ENCODE results near the gene TPP1. TPM values are rescaled to one million over a fixed set of nuclear protein-coding genes. Genes with fewer than 3 reads are reported as not detected.

Gene TPP1
- total RNA-seq, 1 donor, result 86.2 TPM

DNA sequence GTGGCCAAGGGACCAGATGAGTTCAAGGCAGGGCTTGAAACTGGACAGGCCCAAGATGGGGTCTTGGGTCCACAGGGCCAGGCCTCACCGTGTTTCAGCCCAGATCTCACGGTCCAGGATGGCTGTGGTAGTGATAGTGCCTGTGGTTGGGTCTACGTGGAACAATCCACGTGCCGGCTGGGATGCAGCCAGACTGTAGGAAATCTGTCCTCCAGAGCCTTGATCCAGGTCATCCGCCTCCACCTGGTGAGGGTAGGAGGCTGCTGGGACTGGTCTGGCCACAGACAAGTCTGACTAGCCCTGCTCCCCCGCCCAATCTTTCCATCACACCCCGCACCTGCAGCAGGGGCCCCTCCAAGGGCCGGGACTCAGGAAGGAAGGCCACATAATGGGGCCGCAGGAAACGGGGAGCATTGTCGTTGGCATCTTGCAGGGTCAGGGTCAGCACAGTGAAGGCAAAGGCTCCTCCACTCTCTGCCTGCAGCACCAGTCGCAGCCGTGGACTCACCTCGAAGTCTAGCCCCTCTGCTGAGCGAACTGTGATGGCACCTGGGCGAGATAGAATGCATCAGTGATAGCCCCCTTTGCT, 6.7 kb upstream of the TPP1 start:
- no peak overlapping the region for H3K4me3 ChIP-seq (ENCODE audit: low read length)
- H3K4me1 ChIP-seq (ENCODE audit: insufficient read depth, low read length), result peaks cover 11% of the 10 kb centered on the region
- H3K9me3 ChIP-seq (ENCODE audit: low read depth, low read length), result no peaks in the 10 kb centered on the region
- H3K27me3 ChIP-seq (ENCODE audit: insufficient read depth, low read length), result no peaks in the 10 kb centered on the region

DNA sequence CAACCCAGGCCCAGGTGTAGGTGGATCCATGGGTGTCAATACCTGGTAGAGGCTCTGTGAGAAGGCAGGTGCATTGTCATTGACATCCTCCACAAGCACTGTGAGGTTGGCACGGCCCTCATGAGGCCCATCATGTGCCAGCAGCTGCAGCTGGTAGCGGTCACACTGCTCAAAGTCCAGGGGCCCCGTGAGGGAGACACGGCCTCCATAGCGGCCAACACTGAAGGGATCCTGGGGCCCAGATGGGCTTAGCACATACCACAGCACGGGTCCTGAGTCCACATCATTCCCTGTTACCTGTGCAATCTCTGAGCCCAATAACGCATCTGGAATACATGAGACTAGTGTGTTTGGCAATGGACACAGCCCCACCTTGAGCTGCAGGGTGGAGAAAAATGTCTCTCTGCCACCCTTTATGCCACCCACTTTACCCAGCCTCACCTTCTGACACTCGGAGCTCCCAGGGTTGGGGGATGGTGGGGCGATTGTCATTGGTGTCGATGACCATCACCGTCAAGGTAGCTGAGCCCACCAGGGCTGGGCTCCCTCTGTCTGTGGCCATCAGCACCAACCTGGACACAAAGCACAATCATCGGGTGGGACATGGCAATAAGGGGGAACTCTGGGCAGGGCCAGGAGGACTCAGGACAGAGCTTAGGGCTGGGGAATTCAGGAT, 6.1 kb upstream of the TPP1 start:
- no peak overlapping the region for H3K4me3 ChIP-seq (ENCODE audit: low read length)

DNA sequence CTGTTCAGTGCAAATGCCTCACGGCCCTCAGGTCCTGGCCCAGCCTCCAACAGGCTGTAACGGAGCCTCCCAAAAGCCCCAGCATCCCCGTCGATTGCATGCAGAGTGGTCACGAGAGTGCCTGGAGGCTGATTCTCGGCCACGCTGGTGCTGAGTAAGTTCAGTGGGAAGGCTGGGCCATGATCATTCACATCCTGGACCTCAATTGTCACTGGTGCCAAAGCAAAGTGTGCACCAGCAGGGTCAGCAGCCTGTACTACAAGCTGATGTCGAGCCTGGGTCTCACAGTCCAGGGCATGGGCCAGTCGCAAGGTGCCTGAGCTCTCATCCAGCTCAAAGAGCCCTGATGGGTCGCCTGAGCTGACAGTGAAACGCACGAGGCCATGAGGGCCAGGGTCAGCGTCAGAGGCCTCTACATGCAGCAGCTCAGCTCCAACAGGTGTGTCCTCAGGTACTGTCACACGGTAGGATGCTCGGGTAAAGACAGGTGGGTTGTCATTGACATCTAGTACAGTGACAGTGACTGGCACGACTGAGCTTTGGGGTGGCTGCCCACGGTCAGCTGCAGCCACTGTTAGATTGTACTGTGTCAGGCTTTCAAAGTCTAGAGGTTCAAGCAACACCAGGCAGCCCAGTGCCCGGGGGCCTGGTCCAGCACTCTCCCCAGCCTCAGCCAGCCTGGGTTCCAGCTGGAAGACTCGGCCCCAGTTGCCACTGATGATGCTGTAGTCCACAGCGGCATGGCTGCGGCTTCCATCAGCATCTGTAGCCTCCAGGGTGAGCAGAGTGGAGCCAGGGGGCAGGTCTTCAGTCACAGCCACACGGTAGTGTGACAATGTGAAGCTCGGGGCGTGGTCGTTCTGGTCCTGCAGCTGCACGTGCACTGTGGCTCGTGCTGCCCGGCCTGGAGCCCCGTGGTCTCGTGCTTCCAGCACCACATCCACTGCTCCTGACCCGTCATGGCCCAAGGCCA, 4.5 kb upstream of the TPP1 start:
- H3K27me3 ChIP-seq (ENCODE audit: insufficient read depth, low read length), result no peaks in the 10 kb centered on the region
- peaks cover 26% of the 10 kb centered on the region for H3K4me1 ChIP-seq (ENCODE audit: insufficient read depth, low read length)
- no peaks in the 10 kb centered on the region for H3K9me3 ChIP-seq (ENCODE audit: low read depth, low read length)
- H3K4me3 ChIP-seq (ENCODE audit: low read length), result no peak overlapping the region

More for the DNA sequence above, 6.1 kb upstream of the TPP1 start:
- Histone ChIP-seq H3K4me1 (ENCODE audit: insufficient read depth, low read length) (peaks cover 17% of the 10 kb centered on the region), H3K9me3 (ENCODE audit: low read depth, low read length) (no peaks in the 10 kb centered on the region), H3K27me3 (ENCODE audit: insufficient read depth, low read length) (no peaks in the 10 kb centered on the region)

DNA sequence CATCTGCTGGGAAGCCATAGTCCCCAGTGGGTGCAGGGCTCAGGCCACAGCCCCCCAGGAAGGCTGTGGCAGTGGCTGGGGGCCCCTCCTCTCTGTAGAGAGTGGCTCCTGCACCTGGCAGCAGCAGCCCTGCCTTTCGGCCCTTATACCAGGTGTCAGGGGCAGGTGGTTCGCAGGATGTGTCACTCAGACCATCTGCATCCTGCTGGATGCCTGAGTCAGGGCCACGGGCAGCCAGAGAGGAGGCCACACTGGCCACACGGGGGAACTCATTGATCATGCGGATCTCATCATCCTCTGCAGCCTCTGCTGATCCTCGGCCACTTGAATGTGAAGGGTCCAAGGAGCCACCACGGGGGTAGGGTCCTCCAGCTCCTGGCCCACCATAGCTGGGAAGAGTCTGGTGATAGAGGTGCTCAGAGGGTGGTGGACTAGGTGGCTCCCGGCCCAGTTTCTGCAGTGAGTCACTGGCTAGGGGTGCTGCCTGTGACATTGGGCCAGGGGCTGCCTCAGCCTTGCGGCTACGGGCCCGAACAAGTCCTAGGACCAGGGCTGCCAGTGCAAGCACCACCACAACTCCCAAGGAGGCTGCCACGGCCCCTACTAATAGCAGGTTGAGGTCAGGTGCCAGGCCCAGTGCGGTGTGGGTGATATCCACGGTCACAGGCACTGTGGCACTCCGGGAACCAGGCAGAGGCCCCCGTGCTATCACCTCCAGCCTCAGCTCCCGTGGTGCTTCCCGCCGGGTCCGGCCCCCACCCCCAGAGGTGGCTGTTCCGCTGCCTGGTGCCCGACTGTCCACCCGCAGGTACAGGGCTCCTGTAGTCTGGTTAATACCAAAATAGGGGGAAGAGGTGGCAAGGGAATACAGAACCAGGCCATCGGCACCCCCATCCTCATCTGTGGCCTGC, 3.3 kb upstream of the TPP1 start:
- no peaks in the 10 kb centered on the region for H3K9me3 ChIP-seq (ENCODE audit: low read depth, low read length)
- no peak overlapping the region for H3K4me3 ChIP-seq (ENCODE audit: low read length)
- H3K27me3 ChIP-seq (ENCODE audit: insufficient read depth, low read length), result no peaks in the 10 kb centered on the region
- peaks cover 33% of the 10 kb centered on the region for H3K4me1 ChIP-seq (ENCODE audit: insufficient read depth, low read length)

DNA sequence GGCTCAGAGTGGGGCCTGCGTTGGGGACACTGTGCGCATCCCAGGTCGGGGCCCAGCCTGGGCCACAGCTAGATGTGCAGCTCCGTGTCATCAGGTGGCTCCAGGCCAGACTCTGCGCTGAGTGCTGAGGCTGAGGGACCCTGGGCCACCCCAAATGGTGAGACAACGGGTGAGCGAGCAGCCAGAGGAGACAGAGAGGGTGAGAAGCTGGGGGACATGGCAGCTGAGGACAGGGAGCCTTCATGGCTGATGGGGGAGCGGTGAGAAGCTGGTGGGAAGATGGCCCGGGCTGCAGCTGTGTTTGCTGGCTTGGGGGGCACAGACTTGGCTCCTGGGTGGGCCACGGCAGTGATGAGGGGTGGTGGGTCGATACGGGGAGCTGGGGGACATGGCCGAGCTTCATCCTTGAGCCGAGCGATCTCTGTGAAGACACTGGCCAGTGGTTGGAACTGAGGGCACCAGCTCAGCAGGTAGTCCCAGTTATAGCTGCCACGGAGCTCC, 2.5 kb upstream of the TPP1 start:
- Histone ChIP-seq H3K4me3 (ENCODE audit: low read length) (no peak overlapping the region), H3K4me1 (ENCODE audit: insufficient read depth, low read length) (peaks cover 34% of the 10 kb centered on the region)

DNA sequence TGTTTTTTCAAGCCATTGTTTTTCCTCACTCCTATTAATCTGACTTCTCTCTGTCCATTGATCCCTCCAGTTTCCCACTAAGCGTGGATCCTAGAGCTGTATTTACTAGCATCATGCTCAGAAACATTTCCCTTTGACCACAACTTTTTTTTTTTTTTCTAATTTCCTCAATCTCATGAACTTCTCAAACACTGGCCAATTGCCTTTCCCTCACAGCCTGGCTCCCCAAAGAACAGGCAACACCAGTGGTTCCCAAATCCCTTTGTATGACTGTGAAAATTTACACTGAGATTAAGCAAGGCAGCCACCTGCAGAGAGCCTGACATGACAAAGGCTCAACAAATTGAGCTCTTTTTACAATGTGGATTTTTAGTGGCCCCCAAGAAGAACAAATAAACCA, 1.4 kb upstream of the TPP1 start:
- Histone ChIP-seq H3K9me3 (ENCODE audit: low read depth, low read length) (no peaks in the 10 kb centered on the region), H3K4me3 (ENCODE audit: low read length) (no peak overlapping the region), H3K27me3 (ENCODE audit: insufficient read depth, low read length) (no peaks in the 10 kb centered on the region), H3K4me1 (ENCODE audit: insufficient read depth, low read length) (peaks cover 36% of the 10 kb centered on the region)

More for the DNA sequence above, 2.5 kb upstream of the TPP1 start:
- Histone ChIP-seq H3K27me3 (ENCODE audit: insufficient read depth, low read length) (no peaks in the 10 kb centered on the region), H3K9me3 (ENCODE audit: low read depth, low read length) (no peaks in the 10 kb centered on the region)

DNA sequence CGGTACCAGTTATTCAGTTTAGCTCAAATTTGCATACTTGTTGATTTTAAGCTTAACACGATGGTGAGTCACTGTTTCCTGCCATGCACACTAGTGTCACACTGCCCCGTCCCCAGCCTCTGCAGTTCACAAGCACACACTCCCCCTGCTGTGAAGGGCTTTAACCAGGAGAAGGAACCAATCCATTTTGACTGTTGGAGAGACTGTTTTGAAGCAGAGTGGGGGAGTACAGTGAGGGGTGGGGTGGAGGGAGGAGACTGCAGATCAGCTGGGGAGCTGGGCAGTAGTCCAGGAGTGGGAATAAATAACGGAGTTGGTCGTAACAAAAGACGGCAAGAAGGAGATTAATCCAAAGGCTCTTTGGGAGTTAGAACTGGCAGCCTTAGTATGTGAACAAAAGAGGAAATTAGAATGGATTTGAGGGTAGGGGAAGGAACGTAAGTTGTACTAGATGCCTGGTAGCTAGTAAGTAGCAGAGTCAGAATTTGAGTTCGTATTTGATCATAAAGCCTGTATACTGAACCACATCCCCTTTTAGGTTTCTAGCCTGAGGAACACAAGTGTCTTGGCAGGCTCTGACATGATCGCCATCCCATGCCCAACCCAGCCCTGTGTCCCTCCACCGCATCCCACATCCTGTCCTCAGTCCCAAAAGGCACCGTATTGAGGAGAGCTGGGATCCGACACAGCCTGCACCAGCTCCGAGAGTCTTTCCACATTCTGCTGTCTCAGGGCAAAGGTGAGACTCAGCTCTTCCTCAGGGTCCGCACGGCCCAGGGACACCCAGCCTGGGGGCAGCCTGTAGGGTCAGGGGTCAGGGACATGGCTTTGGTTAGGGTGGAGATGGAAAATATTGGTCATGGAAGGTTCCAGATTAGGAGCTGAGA, 862 bp downstream of the TPP1 start:
- no peaks in the 10 kb centered on the region for H3K27me3 ChIP-seq (ENCODE audit: insufficient read depth, low read length)
- H3K4me3 ChIP-seq (ENCODE audit: low read length), result peak overlapping the region; percentile 68
- peaks cover 37% of the 10 kb centered on the region for H3K4me1 ChIP-seq (ENCODE audit: insufficient read depth, low read length)
- no peaks in the 10 kb centered on the region for H3K9me3 ChIP-seq (ENCODE audit: low read depth, low read length)

DNA sequence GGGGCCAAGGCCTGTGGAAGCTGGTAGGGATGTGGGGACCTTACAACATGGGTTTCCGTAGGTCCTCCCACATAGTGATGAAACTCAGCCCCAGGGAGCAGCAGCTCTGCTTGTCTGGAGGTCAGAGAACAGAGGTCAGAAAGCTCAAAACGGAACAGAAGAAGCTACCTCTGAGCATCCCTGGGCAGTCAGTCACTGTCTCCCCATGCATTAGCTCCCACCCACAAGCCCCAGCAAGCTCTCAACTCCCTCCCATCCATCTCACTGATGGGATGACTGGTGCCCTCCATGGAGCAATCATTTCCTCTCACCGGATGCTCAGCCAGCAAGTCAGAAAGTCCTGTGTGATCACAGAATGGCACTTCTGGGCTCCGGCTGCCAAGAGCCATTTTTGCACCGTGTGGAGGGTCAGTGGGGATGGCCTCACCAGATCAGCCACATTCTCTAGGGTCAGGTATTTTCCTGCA, 1.9 kb downstream of the TPP1 start:
- Histone ChIP-seq H3K9me3 (ENCODE audit: low read depth, low read length) (no peaks in the 10 kb centered on the region), H3K27me3 (ENCODE audit: insufficient read depth, low read length) (no peaks in the 10 kb centered on the region), H3K4me3 (ENCODE audit: low read length) (peak overlapping the region; percentile 68), H3K4me1 (ENCODE audit: insufficient read depth, low read length) (peaks cover 48% of the 10 kb centered on the region)

DNA sequence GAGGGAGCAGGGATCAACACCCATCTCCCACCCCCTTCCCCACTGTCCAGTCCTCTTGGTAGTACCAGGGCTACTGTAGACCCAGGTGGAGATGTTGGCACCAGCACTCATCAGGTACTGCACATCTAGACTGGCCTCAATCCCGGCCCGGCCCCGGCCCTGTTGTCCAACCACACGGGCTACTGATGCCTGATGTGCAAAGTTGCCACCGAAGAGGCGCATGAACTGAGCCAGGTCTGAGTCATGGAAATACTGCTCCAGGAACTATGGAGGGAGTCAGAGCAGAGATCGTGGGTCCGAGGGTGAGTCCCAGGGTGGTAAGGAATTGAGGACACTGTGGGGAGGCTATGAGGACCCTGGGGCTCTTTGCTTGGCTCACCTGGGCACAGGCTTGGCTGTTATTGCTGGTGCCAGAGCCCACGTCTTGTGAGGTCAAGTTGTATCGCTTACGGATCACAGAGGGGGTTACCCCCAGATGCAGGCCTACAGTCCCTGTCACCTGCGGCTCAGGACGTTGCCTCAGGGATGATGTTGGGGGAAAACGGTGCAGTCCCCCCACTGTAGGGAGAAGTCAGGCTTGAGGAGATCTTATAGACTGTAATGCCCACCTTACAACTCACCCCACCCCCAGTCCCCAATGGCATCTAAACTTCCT, 2.5 kb downstream of the TPP1 start:
- Histone ChIP-seq H3K4me3 (ENCODE audit: low read length) (no peak overlapping the region), H3K27me3 (ENCODE audit: insufficient read depth, low read length) (no peaks in the 10 kb centered on the region), H3K9me3 (ENCODE audit: low read depth, low read length) (no peaks in the 10 kb centered on the region), H3K4me1 (ENCODE audit: insufficient read depth, low read length) (peaks cover 48% of the 10 kb centered on the region)

DNA sequence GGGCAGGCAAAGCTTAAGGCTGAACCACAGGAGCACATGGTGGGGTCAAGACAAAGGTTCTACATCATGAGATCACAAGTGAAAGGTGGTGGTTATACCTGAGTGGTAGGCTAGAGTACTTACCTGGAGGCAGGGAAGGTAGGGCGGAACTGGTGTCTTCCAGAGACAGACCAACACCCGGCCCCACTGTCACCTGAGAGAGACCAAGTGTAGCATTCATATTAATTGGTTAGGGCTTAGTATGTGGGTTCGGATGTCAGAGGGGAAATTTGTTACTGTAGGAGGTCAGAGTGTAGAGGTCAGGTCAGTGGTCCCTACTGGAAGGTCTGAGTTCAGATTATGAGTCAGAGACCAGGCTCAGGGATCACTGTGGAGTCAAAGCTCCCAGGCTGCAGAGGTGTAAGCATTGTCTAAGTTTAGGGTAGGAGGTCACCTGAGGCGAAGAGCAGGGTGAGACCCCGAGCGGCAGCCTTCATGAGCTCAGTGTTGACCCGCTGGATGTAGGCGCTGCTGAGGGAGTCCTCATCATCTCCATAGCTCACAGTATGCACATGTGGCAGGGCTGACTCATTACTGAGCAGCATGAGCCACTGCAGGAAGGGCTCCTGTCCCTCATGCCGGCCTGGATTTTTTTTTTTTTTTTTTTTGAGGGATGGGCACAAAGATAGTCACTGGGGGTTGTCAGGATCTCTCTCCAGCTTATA, 3.2 kb downstream of the TPP1 start:
- Histone ChIP-seq H3K4me3 (ENCODE audit: low read length) (no peak overlapping the region), H3K9me3 (ENCODE audit: low read depth, low read length) (no peaks in the 10 kb centered on the region), H3K27me3 (ENCODE audit: insufficient read depth, low read length) (no peaks in the 10 kb centered on the region), H3K4me1 (ENCODE audit: insufficient read depth, low read length) (peaks cover 52% of the 10 kb centered on the region)

DNA sequence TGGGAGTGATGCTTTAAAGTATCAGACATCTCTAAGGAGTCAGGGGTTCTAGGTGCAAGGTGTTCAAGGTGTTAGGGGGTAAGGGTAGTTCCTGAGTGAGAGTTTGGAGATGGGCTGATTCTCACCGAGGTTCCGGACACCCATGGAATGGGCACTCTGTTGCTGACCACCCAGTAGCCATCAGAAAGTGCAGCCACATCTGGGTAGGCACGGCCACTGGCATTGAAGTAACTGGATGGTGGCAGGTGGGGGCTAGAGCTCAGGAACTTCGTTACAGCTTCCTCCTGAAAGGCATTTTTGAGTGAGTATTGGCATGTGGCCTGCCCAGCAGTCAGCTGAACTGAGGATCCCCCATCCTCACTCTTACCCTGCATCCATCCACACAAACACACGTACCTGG, 4.2 kb downstream of the TPP1 start:
- no peaks in the 10 kb centered on the region for H3K9me3 ChIP-seq (ENCODE audit: low read depth, low read length)
- H3K27me3 ChIP-seq (ENCODE audit: insufficient read depth, low read length), result no peaks in the 10 kb centered on the region
- peaks cover 50% of the 10 kb centered on the region for H3K4me1 ChIP-seq (ENCODE audit: insufficient read depth, low read length)
- no peak overlapping the region for H3K4me3 ChIP-seq (ENCODE audit: low read length)

DNA sequence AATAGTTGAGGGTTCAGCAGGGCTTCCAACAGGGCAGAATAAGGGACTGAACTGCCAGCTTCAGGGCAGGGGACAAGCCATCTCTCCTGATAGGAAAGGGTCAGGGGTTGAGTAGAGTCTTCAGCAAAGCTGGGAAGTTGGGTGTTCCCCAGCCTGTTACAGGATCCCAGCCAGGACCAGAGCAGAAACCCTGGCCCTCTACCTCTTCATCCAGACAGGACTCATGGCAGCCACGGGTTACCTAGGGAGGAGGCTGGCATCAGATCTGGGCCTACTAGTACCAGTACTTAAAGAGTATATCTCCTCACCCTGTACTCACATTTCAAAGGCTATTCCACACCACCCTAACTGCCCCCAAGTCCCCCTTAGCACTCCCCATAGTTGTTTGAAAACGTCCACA, 4.8 kb downstream of the TPP1 start:
- Histone ChIP-seq H3K27me3 (ENCODE audit: insufficient read depth, low read length) (no peaks in the 10 kb centered on the region), H3K9me3 (ENCODE audit: low read depth, low read length) (no peaks in the 10 kb centered on the region), H3K4me3 (ENCODE audit: low read length) (no peak overlapping the region), H3K4me1 (ENCODE audit: insufficient read depth, low read length) (peaks cover 44% of the 10 kb centered on the region)

DNA sequence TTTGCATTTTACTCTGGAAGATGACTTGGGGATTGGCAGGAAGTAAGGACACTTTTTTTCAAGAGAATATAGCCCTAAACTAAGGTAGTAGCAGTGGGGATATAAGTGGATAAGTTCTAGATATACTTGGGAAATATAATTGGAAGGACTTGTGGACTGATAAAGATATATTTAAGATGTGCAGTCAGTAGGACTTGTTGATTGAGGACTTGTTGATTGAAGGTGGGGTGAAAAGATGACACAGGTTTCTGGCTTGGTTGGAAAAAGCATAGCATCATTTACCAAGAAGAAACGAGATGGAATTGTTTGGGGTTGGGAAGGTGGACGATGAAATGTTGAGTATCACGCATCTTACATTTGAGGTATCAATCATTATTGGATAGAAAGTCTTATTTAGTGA, 5.7 kb downstream of the TPP1 start:
- Histone ChIP-seq H3K27me3 (ENCODE audit: insufficient read depth, low read length) (no peaks in the 10 kb centered on the region), H3K4me3 (ENCODE audit: low read length) (no peak overlapping the region), H3K4me1 (ENCODE audit: insufficient read depth, low read length) (peaks cover 49% of the 10 kb centered on the region), H3K9me3 (ENCODE audit: low read depth, low read length) (no peaks in the 10 kb centered on the region)

Data from mononuclear cell (primary cell).